Muscle layer of duodenum (tissue), 2 donors: ENCODE results near the gene NME3.

Source experiments
- H3K27ac ChIP-seq: one replicate; pipeline ENCODE4 v1.7.0; 2013; ENCODE audit warnings: mild to moderate bottlenecking, low read length
- H3K27me3 ChIP-seq: one replicate; pipeline ENCODE4 v1.7.0; 2013; ENCODE audit warnings: low read depth, mild to moderate bottlenecking, control low read depth, low read length
- H3K36me3 ChIP-seq, 2 donors: one replicate each; pipeline ENCODE4 v1.7.0; 2013; ENCODE audit warnings: low read length in 2 of 2, control low read depth in 1 of 2, mild to moderate bottlenecking in 1 of 2; ENCODE audit not compliant: insufficient read depth in 2 of 2, control insufficient read depth in 1 of 2
- H3K4me1 ChIP-seq, 2 donors: one replicate each; pipeline ENCODE4 v1.7.0; 2013; ENCODE audit warnings: low read length in 2 of 2, mild to moderate bottlenecking in 2 of 2, control low read depth in 1 of 2, moderate library complexity in 1 of 2; ENCODE audit not compliant: insufficient read depth in 2 of 2, control insufficient read depth in 1 of 2
- H3K4me3 ChIP-seq, 2 donors: one replicate each; pipeline ENCODE4 v1.7.0; 2013; ENCODE audit warnings: low read length in 2 of 2, low read depth in 1 of 2, mild to moderate bottlenecking in 1 of 2
- H3K9me3 ChIP-seq, 2 donors: one replicate each; pipeline ENCODE4 v1.7.0; 2013; ENCODE audit warnings: low read length in 2 of 2, control low read depth in 1 of 2, mild to moderate bottlenecking in 1 of 2; ENCODE audit not compliant: control insufficient read depth in 1 of 2
- donor health status: healthy.

Gene NME3

DNA sequence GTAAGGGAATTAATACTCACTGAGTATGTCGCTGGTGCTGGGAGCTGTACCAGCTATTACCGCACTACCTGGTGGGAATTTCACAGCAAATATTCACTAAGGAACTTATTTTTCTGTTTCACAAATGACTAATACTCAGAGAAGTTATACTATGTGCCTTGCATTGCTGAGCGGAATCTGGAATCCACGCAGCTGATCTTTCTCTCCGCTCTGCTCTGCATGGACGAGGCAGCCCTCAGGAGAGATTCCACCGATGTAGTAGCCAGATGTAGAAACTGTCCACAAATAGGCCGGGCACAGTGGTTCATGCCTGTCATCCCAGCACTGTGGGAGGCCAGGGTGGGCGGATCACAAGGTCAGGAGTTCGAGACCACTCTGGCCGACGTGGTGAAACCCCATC, 17.1 kb downstream of the NME3 start:
- Histone ChIP-seq H3K27me3 (no peaks in the 10 kb centered on the region), H3K4me3 (no peak overlapping the region), H3K27ac (no peak overlapping the region), H3K9me3 (no peaks in the 10 kb centered on the region), H3K36me3 (peaks cover 18 to 43% of the 10 kb centered on the region in 2 donors), H3K4me1 (no peaks in the 10 kb centered on the region)

DNA sequence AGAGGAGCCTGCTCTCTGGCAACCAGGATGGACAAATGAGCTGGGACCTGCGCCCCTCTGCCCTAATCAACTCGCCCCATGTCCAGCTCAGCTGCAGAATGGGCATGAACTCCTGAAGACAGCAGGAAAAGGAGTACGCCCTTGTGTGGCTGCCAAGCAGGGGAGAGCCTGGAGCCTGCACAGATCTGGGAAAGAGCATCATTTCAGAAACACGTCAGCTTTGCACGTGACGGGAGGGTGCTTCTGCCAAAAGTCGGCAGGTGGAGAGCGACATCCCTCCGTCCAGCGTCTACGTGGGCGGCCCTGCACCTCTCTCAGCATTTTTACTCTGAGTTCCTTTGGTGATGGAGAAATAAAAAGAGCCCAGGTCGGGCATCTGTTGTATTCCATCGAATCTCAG, 18.5 kb downstream of the NME3 start:
- Histone ChIP-seq H3K9me3 (no peaks in the 10 kb centered on the region), H3K4me1 (no peaks in the 10 kb centered on the region), H3K36me3 (peaks cover 26 to 47% of the 10 kb centered on the region in 2 donors), H3K4me3 (no peak overlapping the region), H3K27me3 (no peaks in the 10 kb centered on the region), H3K27ac (no peak overlapping the region)

GRCh38 chr16:1751946-1752345, 19.4 kb downstream of the NME3 start:
- H3K36me3 ChIP-seq, result peaks cover 31 to 49% of the 10 kb centered on the region in 2 donors
- no peaks in the 10 kb centered on the region for H3K27me3 ChIP-seq
- H3K4me1 ChIP-seq, result no peaks in the 10 kb centered on the region
- no peak overlapping the region for H3K4me3 ChIP-seq
- H3K9me3 ChIP-seq, result no peaks in the 10 kb centered on the region
- no peak overlapping the region for H3K27ac ChIP-seq

GRCh38 chr16:1749152-1750117, 21.9 kb downstream of the NME3 start:
- Histone ChIP-seq H3K9me3 (no peaks in the 10 kb centered on the region), H3K4me3 (no peak overlapping the region), H3K36me3 (peaks cover 26 to 62% of the 10 kb centered on the region in 2 donors), H3K4me1 (no peaks in the 10 kb centered on the region), H3K27ac (no peak overlapping the region), H3K27me3 (no peaks in the 10 kb centered on the region)

DNA sequence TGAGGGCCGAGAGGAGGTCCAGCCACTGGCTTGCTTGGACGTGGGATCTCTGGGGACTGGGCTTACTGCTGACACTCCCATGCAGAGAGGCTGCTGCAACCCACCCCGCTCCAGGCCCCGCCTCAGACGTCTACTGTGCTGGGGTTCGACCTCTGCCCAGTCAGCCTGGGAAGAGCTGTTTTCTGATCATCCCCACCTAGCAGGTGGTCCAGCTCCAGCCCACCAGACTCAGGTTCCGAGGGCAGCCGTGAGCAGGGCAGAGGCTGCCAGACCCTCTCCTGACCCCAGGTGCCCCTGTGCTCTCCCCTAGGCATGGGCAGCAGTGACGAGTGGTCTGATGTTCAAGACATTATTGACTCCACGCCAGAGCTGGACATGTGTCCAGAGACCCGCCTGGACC, 23.4 kb downstream of the NME3 start:
- Histone ChIP-seq H3K4me1 (no peaks in the 10 kb centered on the region), H3K9me3 (no peaks in the 10 kb centered on the region), H3K4me3 (no peak overlapping the region), H3K27ac (no peak overlapping the region), H3K27me3 (no peaks in the 10 kb centered on the region), H3K36me3 (peaks cover 26 to 76% of the 10 kb centered on the region in 2 donors)

- peaks cover 17 to 78% of the 10 kb centered on the region in 2 donors for H3K36me3 ChIP-seq
- no peaks in the 10 kb centered on the region for H3K4me1 ChIP-seq
- H3K27ac ChIP-seq, result no peak overlapping the region
- no peak overlapping the region for H3K4me3 ChIP-seq
- no peaks in the 10 kb centered on the region for H3K27me3 ChIP-seq
- H3K9me3 ChIP-seq, result no peaks in the 10 kb centered on the region
These were observed 24.6 kb downstream of the NME3 start for GRCh38 chr16:1746693-1747195.

DNA sequence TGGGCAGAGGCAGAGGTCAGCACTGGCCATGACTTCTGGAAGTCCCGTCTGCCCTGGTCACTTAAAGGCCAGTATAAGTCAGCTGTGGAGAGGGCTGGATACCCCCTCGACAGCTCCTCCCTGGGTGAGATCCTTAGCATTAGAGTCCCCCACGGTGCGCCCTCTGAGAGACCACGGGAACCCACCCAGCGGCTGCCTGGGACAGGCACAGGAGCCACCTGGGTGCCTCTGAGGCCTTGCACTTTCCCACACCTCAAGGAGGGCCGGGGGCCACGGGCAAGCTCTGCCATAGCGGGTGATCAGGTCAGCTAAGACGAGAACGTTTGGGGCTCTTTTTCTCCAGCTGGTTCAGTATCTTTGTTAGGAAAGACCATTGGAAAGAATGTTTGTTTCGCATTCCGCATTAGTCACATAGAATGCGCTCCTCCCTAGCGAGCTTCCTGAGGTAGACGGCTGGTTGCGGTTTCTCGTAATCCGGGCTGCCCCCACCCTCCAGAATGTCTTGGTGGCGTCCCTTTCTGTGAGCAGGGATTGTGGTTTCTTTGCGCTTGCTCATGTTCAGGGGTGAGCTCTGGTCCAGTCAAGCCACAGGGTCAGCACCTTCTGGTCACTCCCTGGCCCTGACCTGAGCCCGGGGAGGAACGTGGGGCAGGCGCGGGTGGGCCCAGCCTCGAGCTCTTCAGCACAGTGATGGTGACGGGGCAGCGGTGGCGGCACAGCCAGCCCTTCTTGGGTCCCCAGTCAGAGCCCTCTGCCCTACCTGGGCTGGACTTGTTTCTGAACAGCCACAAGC, 25.2 kb downstream of the NME3 start:
- H3K27me3 ChIP-seq, result no peaks in the 10 kb centered on the region
- H3K36me3 ChIP-seq, result peaks cover 15 to 80% of the 10 kb centered on the region in 2 donors
- H3K27ac ChIP-seq, result no peak overlapping the region
- no peak overlapping the region for H3K4me3 ChIP-seq
- no peaks in the 10 kb centered on the region for H3K4me1 ChIP-seq
- H3K9me3 ChIP-seq, result no peaks in the 10 kb centered on the region

- no peaks in the 10 kb centered on the region for H3K9me3 ChIP-seq
- no peaks in the 10 kb centered on the region for H3K4me1 ChIP-seq
- no peak overlapping the region for H3K27ac ChIP-seq
- no peaks in the 10 kb centered on the region for H3K27me3 ChIP-seq
- peaks cover 22 to 88% of the 10 kb centered on the region in 2 donors for H3K36me3 ChIP-seq
- no peak overlapping the region for H3K4me3 ChIP-seq
These were observed 26.0 kb downstream of the NME3 start for GRCh38 chr16:1745181-1745899.

DNA sequence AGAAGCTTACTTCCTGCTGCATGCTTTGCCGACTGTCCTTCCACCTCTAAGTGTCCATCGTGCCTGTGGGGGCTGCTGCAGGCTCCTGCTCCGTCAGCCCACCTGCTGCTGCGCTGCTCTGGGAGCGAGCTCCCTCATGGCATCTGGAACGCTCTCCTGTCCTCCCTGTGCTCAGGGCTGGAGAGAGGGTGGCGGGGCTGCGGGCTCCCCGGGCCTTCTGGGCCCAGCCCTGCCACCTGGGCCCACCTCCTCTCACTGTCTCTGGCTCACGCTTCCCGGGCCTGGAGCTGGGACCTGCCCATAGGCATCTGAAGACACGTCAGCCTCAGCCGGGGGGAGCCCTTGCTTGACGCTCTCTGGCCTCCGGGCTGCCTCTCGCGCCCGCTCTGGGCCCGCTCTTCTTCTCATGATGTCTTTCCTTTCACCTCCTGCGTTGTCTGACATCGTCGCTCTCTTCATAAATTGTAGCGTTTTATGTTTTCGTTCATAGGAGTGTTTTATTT, 27.0 kb downstream of the NME3 start:
- no peaks in the 10 kb centered on the region for H3K9me3 ChIP-seq
- H3K4me1 ChIP-seq, result no peaks in the 10 kb centered on the region
- H3K4me3 ChIP-seq, result no peak overlapping the region
- H3K27ac ChIP-seq, result no peak overlapping the region
- H3K27me3 ChIP-seq, result no peaks in the 10 kb centered on the region
- H3K36me3 ChIP-seq, result peaks cover 22 to 84% of the 10 kb centered on the region in 2 donors

- no peaks in the 10 kb centered on the region for H3K9me3 ChIP-seq
- no peaks in the 10 kb centered on the region for H3K27me3 ChIP-seq
- no peak overlapping the region for H3K4me3 ChIP-seq
- no peak overlapping the region for H3K27ac ChIP-seq
- no peaks in the 10 kb centered on the region for H3K4me1 ChIP-seq
- peaks cover 18 to 77% of the 10 kb centered on the region in 2 donors for H3K36me3 ChIP-seq
These were observed 27.7 kb downstream of the NME3 start for GRCh38 chr16:1743376-1744337.
